Spleen (tissue), 11 donors: Measurements from ENCODE around the gene NUP210. TPM values are rescaled to one million over a fixed set of nuclear protein-coding genes. Genes with fewer than 3 reads are reported as not detected.

Source experiments
- DNase-seq: peaks from one replicate; pipeline ENCODE4 v3.0.0-alpha.2; 2020
- H3K27ac ChIP-seq, 8 donors: fragments of 200-600 bp; sonication (generic) in 7 of 8; 1 replicate in 4 of 8; 2 replicates in 4 of 8; pipeline versions ENCODE4 v1.5.0 to v1.8.0; 2016 to 2021; ENCODE audit warnings: inconsistent platforms in 4 of 8, mild to moderate bottlenecking in 4 of 8, moderate library complexity in 1 of 8
- H3K27me3 ChIP-seq, 7 donors: fragments of 200-600 bp; sonication (generic) in 6 of 7; replicated peaks in 1 of 7; 1 replicate in 4 of 7; 2 replicates in 3 of 7; pipeline versions ENCODE4 v1.5.0 to v1.8.0; 2016 to 2021; ENCODE audit warnings: inconsistent platforms in 3 of 7, mild to moderate bottlenecking in 1 of 7
- H3K36me3 ChIP-seq, 6 donors: fragments of 200-600 bp; sonication (generic) in 5 of 6; 1 replicate in 4 of 6; 2 replicates in 2 of 6; pipeline versions ENCODE4 v1.5.0 to v1.8.0; 2016 to 2021; ENCODE audit warnings: inconsistent platforms in 2 of 6
- H3K4me1 ChIP-seq, 6 donors: fragments of 200-600 bp; sonication (generic) in 5 of 6; 1 replicate in 3 of 6; 2 replicates in 3 of 6; pipeline versions ENCODE4 v1.5.0 to v1.8.0; 2016 to 2021; ENCODE audit warnings: inconsistent platforms in 3 of 6
- H3K4me3 ChIP-seq, 8 donors: fragments of 200-600 bp; sonication (generic) in 7 of 8; 1 replicate in 4 of 8; 2 replicates in 4 of 8; pipeline versions ENCODE4 v1.5.0 to v1.8.0; 2016 to 2021; ENCODE audit warnings: inconsistent platforms in 4 of 8, mild to moderate bottlenecking in 4 of 8, moderate library complexity in 2 of 8
- H3K9me3 ChIP-seq, 8 donors: fragments of 200-600 bp; sonication (generic) in 7 of 8; 1 replicate in 4 of 8; 2 replicates in 4 of 8; pipeline versions ENCODE4 v1.5.0 to v1.8.0; 2016 to 2021; ENCODE audit warnings: inconsistent platforms in 4 of 8
- CTCF ChIP-seq, 11 experiments: fragments of 200-600 bp in 7 of 11; fragments of 450-650 bp in 4 of 11; sonication (generic) in 4 of 11; IDR thresholded peaks in 8 of 11; conservative IDR thresholded peaks in 3 of 11; 1 replicate in 7 of 11; 2 replicates in 4 of 11; pipeline versions ENCODE4 v1.4.0 to v1.8.0; 2016 to 2021; ENCODE audit warnings: antibody characterized with exemption in 11 of 11, inconsistent platforms in 4 of 11, mild to moderate bottlenecking in 1 of 11
- POLR2A ChIP-seq, 3 donors: fragments of 450-650 bp; IDR thresholded peaks; one replicate each; pipeline ENCODE4 v1.5.1; 2017; ENCODE audit warnings: antibody characterized with exemption in 3 of 3, mild to moderate bottlenecking in 1 of 3
- POLR2AphosphoS5 ChIP-seq, 3 donors: sonication (generic); formaldehyde crosslinking; IDR thresholded peaks; one replicate each; pipeline ENCODE4 v1.5.1; 2017; ENCODE audit warnings: antibody characterized with exemption in 3 of 3
- WGBS, 5 donors: extraction: QIAGEN DNeasy Blood & Tissue Kit in 3 of 5; methylation state at CpG; one replicate each; pipeline versions ENCODE4 v1.1.5 to v1.1.7; 2013 to 2018; 5-methylcytosine and 5-hydroxymethylcytosine counted together
- intact Hi-C: fragments of 100-400 bp; cut with DNase I; formaldehyde crosslinking; loops from one replicate; pipeline ENCODE4 v1.15.0; 2023; ENCODE audit warnings: low total_unique reads
- polyA plus RNA-seq, 3 donors: library from polyadenylated mRNA; stranded (reverse); fragments of 200-250 nt; gene quantifications; one replicate each; pipeline ENCODE4 v1.2.1, GENCODE V29; 2013
- total RNA-seq, 7 donors: library from RNA; depleted of rRNA in 3 of 7; stranded (reverse); fragments of >200 nt in 3 of 7; fragmentation: NEBNext Ultra II Directional in 4 of 7; extraction: Animal tissue kit (Norgen Biotek cat#: 25700) in 4 of 7; gene quantifications; one replicate each; pipeline versions ENCODE4 v1.1.0 to v1.2.1, GENCODE V29; 2016 to 2021
- donor health status: healthy with polysubstance abuse.
- donor health status: DM: no; HTN: no; CAD: no; lungs with moderate emphysema.
- donor health status: DM: no; HTN: no; CAD: no.
- donor health status: Bipolar disorder and iron deficiency.
- donor health status: healthy.
- donor health status: DM: no; HTN: no; CAD: no.
- donor health status: DM: yes; HTN: yes; CAD: no.

The NUP210 gene
- total and polyA plus RNA-seq, 10 donors, result 20.1 to 76.8 (median 58.2) TPM

GRCh38 chr3:13345772-13346171 lies 74.3 kb downstream of the NUP210 start:
- intact Hi-C loops, result loop anchor here (10.0 kb wide), 1 partner anchor 109 kb away; no protein-coding TSS in a partner anchor
- H3K9me3 ChIP-seq, result no peaks in the 10 kb centered on the region
- H3K36me3 ChIP-seq, result peaks cover 0 to 100% (median 36%) of the 10 kb centered on the region in 6 donors
- no peak for TF ChIP-seq POLR2AphosphoS5 (IDR thresholded peaks at IDR 0.05)
- TF ChIP-seq CTCF (IDR thresholded peaks at IDR 0.05 in 8 of 11, conservative IDR thresholded peaks at IDR 0.05 in 3 of 11), result no peak
- TF ChIP-seq POLR2A (IDR thresholded peaks at IDR 0.05), result no peak
- peak overlapping the region in 1 of 8 donors; percentile 76 for H3K27ac ChIP-seq
- H3K4me3 ChIP-seq, result no peak overlapping the region
- H3K4me1 ChIP-seq, result peaks cover 11 to 61% (median 28%) of the 10 kb centered on the region in 6 donors
- DNase-seq, result no peak
- WGBS, 5 donors, result 94 to 98% (median 96%) methylated on average over 6 of the region's 6 CpGs
- no peaks in the 10 kb centered on the region for H3K27me3 ChIP-seq

GRCh38 chr3:13345284-13345683 lies 74.8 kb downstream of the NUP210 start:
- Histone ChIP-seq H3K4me3 (no peak overlapping the region), H3K36me3 (peaks cover 0 to 100% (median 40%) of the 10 kb centered on the region in 6 donors), H3K27me3 (no peaks in the 10 kb centered on the region), H3K9me3 (no peaks in the 10 kb centered on the region), H3K4me1 (peaks cover 11 to 61% (median 28%) of the 10 kb centered on the region in 6 donors), H3K27ac (no peak overlapping the region)
- DNase-seq, result no peak
- TF ChIP-seq CTCF (IDR thresholded peaks at IDR 0.05 in 8 of 11, conservative IDR thresholded peaks at IDR 0.05 in 3 of 11), result no peak
- TF ChIP-seq POLR2AphosphoS5 (IDR thresholded peaks at IDR 0.05), result no peak
- no peak for TF ChIP-seq POLR2A (IDR thresholded peaks at IDR 0.05)
- intact Hi-C loops, result loop anchor here (10.0 kb wide), 1 partner anchor 110 kb away; no protein-coding TSS in a partner anchor
- 95 to 98% (median 96%) methylated on average over 8 of the region's 8 CpGs for WGBS, 5 donors

GRCh38 chr3:13344663-13345062 lies 75.5 kb downstream of the NUP210 start:
- intact Hi-C loops, result loop anchor here (10.0 kb wide), 1 partner anchor 110 kb away; no protein-coding TSS in a partner anchor
- Histone ChIP-seq H3K4me3 (no peak overlapping the region), H3K27ac (no peak overlapping the region), H3K27me3 (no peaks in the 10 kb centered on the region), H3K4me1 (peaks cover 11 to 60% (median 28%) of the 10 kb centered on the region in 6 donors), H3K36me3 (peaks cover 0 to 100% (median 44%) of the 10 kb centered on the region in 6 donors), H3K9me3 (no peaks in the 10 kb centered on the region)
- TF ChIP-seq POLR2AphosphoS5 (IDR thresholded peaks at IDR 0.05), result peak in 2 of 3 donors; percentile 5 to 32
- TF ChIP-seq POLR2A (IDR thresholded peaks at IDR 0.05), result no peak
- DNase-seq, result no peak
- WGBS, 5 donors, result 89 to 95% (median 92%) methylated on average over 9 of the region's 9 CpGs

GRCh38 chr3:13343601-13344000 lies 76.5 kb downstream of the NUP210 start:
- peaks cover 11 to 59% (median 25%) of the 10 kb centered on the region in 6 donors for H3K4me1 ChIP-seq
- DNase-seq, result no peak
- no peak overlapping the region for H3K4me3 ChIP-seq
- TF ChIP-seq POLR2AphosphoS5 (IDR thresholded peaks at IDR 0.05), result peak in 1 of 3 donors; percentile 15
- no peak for TF ChIP-seq CTCF (IDR thresholded peaks at IDR 0.05 in 8 of 11, conservative IDR thresholded peaks at IDR 0.05 in 3 of 11)
- no peak for TF ChIP-seq POLR2A (IDR thresholded peaks at IDR 0.05)
- H3K27ac ChIP-seq, result no peak overlapping the region
- intact Hi-C loops, result loop anchor here (10.0 kb wide), 1 partner anchor 111 kb away; no protein-coding TSS in a partner anchor
- no peaks in the 10 kb centered on the region for H3K27me3 ChIP-seq
- 37 to 56% (median 51%) methylated on average over 6 of the region's 6 CpGs for WGBS, 5 donors
- peaks cover 0 to 100% (median 51%) of the 10 kb centered on the region in 6 donors for H3K36me3 ChIP-seq
- no peaks in the 10 kb centered on the region for H3K9me3 ChIP-seq
